GM18909 (cell line): ENCODE results near the gene CD6.
"Not testable (repeated sequence)": the region's sequence is repeated elsewhere in the genome, so short reads cannot be mapped to it uniquely, and the experiment has no call there.

ENCODE experiments used
- ATAC-seq: cut with Tn5 transposase; IDR thresholded peaks from one replicate; pipeline ENCODE4 v1.9.1; 2021; ENCODE audit warnings: mild to moderate bottlenecking; ENCODE audit not compliant: unreplicated experiment, poor library complexity

The CD6 gene

GRCh38 chr11:61048368-61049062 is 77.0 kb downstream of the CD6 start:
- no peak for ATAC-seq

DNA sequence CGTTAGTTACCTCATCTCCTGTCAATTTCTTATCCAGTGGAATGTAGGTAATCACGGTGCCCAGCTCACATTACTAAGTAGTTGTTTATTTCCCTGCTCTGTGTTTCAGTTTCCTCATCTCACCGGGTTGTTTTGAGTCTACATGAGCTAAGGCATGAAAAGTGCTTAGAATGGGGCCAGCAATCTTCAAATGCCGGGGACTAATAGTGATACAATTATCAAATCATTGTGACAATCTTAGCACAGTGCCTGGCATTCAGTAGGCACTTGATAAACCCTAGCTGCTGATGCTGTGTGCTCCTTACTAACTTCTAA is 77.5 kb downstream of the CD6 start:
- ATAC-seq, result no peak

- ATAC-seq, result no peak
These were observed 78.4 kb downstream of the CD6 start for GRCh38 chr11:61049859-61050258.

GRCh38 chr11:61052182-61052972 is 80.9 kb downstream of the CD6 start:
- no peak for ATAC-seq

DNA sequence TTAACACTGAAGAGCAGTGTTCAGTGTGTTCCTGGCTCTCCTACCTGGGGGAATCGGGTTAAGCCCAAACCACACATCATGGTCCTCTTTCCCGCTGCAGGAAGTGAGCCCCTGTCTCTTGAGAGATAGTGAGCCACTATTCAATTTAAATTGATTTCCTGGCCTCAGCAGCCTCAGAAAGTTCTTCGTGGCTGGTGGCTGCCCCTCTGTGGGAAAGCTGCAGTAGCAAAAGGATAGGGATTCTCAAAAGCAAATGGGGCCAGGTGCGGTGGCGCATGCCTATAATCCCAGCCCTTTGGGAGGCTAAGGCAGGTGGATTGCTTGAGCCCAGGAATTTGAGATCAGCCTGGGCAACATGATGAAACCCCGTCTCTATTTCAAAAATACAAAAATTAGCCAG is 81.7 kb downstream of the CD6 start:
- no peak for ATAC-seq

- no peak for ATAC-seq
These were observed 83.0 kb downstream of the CD6 start for GRCh38 chr11:61054513-61054912.

DNA sequence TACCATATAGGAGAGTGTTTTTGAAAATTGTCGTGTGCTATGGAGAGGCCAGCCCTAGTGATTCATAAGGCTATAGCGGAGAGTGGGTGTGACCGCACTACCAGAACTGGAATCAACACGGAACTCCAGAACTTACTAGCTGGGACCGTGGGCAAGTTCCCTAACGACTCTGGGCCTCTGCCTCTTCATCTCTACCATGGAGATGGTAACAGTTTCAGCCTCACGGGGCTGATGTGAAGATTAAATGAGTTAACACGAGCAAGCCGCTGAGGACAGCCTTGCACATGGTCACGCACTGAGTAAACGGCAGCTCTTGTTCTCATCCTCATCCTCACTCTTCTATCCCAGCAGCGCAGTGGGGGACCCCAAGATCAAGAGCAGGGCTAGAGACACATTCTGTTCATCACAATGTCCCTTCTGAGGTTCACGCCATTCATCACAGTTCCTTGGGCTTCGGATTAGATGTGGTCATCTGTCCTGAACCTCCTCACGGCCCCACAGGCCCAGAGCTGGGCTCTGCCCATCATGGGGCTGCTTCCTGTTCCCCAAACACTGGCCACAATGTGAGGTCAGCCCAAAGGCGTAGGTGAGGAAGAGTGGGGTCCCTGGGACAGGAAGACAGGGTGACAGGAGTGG is 83.6 kb downstream of the CD6 start:
- no peak for ATAC-seq

GRCh38 chr11:61055776-61056175 is 84.3 kb downstream of the CD6 start:
- ATAC-seq, result no peak

GRCh38 chr11:61056571-61056970 is 85.1 kb downstream of the CD6 start:
- no peak for ATAC-seq

GRCh38 chr11:61056981-61057380 is 85.5 kb downstream of the CD6 start:
- ATAC-seq, result no peak

DNA sequence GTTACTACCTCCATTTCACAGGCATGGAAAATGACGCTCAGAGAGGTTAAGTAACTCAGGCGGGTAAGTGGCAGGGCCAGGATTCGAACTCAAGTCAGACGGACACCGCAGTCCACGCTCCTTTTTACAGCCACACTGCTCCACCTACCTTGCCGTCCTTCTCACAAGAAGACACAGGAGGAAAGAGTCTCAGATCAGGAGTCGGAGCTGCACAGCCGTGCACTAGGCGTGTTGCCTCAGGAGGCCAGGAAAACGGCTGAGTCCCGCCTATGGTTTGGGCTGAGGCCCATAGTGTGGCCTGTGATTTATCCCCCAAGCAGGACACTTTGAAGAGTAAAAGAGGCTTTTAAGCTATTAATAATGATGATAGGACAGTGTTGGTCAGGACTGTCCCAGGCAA is 86.1 kb downstream of the CD6 start:
- ATAC-seq, result no peak

DNA sequence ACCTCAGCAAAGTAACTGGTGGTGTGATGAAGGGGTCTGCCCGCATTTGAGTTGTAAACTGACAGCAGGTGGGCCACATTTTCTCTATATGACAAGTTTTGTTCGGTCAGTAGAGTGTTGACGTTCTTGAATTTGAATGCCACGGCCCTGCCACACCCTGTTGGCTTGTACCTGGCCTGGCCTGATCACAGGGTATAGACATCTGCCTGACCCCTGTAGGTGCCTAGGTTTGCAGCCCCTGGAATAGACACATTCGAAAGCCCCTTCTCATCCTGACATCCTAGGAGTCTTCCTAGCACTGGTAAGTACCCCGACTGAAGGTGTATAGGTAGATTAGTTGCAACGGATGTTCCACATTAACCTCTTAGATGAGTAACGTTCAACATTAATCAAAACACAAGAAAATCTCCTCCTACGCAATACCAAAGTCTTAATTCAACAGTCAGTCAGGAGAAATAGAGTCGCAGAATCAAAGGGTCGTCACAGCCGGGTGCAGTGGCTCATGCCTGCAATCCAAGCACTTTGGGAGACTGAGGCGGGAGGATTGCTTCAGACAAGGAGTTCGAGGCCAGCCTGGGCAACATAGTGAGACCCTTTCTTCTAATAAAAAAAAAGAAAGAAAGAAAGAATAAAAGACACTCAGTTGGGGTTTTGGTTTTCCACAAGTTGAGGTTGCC is 87.2 kb downstream of the CD6 start:
- ATAC-seq, result no peak

DNA sequence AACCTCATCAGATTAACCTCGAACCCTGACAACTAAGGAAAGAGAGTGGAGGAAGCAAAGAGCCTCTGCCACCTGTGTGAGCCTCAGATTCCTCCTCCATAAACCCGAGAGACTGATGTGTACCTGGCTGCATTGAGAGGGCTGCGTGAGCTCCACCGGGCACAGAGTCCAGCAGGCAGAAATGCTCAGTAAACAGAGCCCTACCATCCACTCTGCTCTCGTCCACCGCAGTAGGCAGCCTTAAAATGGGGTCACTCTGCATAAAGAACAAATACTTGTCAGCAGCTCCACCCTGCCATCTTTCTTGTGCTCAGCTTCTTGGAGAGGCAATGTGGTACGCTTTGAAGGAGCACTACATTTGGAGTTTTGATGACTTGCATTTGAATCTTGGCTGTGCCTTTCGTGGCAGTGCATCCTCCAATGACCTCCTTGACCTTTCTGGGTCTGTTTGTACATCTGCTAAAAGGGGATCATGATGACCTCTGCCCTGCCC is 87.8 kb downstream of the CD6 start:
- ATAC-seq, result no peak

DNA sequence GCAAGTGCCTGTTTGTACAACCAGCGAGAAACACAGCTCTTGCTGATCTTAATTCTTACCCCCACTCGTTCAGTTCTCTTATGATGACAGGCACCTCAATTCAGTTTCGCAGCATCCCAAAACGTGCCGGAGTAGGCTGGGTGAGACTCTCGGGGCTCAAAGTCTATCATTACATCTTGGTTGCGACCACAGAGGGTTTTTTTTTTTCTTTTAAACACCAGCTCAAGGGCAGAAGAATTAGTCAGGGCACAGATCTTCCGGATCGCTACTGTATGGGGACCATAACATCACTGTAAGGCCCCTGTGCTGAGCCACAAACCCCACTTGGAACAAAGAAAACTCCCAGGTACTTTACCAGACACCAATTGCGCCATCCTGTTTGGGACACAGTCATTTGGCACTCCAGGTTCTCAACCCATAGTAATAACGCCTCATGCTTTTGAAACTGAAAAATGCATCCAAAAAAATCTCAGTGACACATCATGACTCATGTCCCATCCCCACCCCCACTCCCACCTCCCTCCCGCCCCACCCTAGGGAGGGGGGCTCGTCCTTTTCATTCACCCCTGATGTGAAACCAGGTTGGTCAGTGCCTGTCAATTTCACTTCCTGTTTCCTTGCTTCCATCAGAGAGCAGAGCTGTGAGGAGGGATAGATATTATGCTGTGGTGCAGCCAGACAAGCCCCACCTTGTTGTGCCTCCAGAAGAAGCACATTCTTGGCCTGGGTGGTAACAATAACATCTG is 89.8 kb downstream of the CD6 start:
- ATAC-seq, result peak; percentile 82

GRCh38 chr11:61062181-61062930 is 90.9 kb downstream of the CD6 start:
- ATAC-seq, result no peak

DNA sequence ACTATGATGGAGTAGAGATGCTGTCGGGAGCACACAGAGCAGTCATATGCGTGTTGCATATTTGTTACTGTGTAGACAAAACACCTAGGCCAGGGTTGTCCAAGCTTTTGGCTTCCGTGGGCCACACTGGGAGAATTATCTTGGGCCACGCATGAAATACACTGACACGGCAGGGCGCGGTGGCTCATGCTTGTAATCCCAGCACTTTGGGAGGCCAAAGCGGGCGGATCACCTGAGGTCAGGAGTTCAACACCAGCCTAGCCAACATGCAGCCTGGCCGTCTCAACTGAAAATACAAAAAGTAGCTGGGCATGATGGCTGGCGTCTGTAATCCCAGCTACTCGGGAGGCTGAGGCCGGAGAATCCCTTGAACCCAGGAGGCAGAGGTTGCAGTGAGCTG is 93.8 kb downstream of the CD6 start:
- not testable (repeated sequence) for ATAC-seq

DNA sequence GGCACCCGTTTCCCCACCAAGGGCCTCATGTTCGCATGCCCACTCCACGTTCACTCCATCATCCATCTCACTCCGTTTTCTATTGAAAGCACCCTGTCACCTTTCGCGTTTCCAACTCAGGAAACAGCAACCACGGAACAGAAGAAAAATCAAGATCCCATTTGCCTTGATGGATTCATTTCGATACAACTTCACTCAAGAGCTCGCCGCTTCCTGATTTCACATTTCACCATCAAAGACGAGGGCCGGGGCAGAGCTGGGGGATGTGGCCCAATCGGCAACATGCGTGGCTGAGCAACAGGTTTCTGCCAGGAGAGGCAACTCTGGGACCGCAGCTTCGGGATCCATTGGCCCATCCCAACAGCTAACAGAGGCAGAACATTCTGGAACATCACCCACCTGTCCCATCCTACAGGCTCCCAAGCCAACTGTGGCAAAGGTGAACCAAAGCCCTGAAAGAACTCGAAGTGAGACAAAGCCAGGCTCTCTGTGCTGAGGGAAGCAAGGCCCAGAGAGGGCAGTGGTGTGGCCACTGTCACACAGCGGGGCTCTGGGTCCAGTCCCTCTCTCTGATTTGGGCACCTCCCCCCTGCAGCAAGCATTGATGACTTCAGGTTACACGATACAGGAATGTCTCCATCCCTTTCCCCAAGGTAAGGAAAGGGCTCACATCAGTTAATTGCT is 94.6 kb downstream of the CD6 start:
- no peak for ATAC-seq

GRCh38 chr11:61066645-61067044 is 95.2 kb downstream of the CD6 start:
- ATAC-seq, result no peak
